ENCODE measurements around the gene ADI1.

DNA sequence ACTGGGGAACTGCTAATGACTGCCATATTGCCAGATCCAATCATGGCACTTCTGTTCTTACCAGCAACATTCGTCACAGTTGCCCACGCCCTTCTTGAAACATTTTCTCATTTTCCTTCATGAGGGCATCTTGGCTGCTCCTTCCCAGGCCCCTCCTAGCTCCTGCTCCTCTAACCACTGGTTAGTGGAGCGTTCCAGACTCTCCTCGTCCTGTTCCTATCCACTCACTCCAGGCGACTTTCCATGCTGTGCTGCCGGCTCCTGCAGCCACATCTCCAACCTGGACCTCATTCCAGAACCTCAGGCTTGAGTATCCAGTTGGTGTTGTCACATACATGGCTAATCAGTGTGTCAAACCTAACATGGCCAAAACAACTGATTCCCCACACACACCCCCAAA lies 1.3 kb upstream of the ADI1 start:
- TF ChIP-seq, protein P1, sequence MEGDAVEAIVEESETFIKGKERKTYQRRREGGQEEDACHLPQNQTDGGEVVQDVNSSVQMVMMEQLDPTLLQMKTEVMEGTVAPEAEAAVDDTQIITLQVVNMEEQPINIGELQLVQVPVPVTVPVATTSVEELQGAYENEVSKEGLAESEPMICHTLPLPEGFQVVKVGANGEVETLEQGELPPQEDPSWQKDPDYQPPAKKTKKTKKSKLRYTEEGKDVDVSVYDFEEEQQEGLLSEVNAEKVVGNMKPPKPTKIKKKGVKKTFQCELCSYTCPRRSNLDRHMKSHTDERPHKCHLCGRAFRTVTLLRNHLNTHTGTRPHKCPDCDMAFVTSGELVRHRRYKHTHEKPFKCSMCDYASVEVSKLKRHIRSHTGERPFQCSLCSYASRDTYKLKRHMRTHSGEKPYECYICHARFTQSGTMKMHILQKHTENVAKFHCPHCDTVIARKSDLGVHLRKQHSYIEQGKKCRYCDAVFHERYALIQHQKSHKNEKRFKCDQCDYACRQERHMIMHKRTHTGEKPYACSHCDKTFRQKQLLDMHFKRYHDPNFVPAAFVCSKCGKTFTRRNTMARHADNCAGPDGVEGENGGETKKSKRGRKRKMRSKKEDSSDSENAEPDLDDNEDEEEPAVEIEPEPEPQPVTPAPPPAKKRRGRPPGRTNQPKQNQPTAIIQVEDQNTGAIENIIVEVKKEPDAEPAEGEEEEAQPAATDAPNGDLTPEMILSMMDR (IDR thresholded peaks at IDR 0.05) = no peak
- TF ChIP-seq ZFX (IDR thresholded peaks at IDR 0.05; ENCODE audit: borderline replicate concordance) = no peak

Measured in 22Rv1 (cell line).